ENCODE data around the gene SMIM33.

SMIM33 gene

DNA sequence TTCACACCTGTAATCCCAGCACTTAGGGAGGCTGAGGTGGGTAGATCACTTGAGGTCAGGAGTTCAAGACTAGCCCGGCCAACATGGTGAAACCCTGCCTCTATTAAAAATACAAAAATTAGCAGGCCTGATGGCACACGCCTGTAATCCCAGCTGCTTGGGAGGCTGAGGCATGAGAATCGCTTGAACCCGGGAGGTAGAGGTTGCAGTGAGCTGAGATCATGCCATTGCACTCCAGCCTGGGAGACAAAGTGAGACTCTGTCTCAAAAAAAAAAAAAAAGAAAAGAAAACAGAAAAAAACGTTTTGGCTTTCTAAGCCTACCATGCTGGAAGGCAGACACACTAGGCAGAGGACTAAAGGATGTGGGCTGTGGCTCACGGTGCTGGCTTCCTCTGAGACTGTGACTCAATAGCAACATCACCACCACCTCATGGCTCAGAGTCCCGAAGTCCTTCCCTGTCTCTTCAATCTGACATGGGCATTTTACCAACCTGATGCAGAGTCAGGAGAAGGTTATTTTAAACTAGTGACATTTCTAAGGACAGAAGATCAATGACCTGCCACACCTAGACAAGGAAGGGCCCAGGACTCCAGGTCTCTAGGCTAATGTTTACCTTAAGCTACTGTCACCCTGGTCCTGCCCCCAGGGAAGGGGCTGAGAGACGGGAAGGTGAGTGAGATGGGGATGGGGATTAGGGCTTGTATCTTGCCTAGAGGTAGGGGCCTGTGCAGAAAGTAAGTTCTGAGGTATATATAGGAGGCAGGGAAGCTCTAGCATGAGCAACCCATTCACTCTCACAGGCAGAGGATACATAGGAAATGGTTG is 12.0 kb upstream of the SMIM33 start:
- H3K9me3 ChIP-seq: no peaks in the 10 kb centered on the region
- no peaks in the 10 kb centered on the region for H3K36me3 ChIP-seq
- TF ChIP-seq, protein P1, sequence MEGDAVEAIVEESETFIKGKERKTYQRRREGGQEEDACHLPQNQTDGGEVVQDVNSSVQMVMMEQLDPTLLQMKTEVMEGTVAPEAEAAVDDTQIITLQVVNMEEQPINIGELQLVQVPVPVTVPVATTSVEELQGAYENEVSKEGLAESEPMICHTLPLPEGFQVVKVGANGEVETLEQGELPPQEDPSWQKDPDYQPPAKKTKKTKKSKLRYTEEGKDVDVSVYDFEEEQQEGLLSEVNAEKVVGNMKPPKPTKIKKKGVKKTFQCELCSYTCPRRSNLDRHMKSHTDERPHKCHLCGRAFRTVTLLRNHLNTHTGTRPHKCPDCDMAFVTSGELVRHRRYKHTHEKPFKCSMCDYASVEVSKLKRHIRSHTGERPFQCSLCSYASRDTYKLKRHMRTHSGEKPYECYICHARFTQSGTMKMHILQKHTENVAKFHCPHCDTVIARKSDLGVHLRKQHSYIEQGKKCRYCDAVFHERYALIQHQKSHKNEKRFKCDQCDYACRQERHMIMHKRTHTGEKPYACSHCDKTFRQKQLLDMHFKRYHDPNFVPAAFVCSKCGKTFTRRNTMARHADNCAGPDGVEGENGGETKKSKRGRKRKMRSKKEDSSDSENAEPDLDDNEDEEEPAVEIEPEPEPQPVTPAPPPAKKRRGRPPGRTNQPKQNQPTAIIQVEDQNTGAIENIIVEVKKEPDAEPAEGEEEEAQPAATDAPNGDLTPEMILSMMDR (IDR thresholded peaks at IDR 0.05): no peak
- H3K4me1 ChIP-seq (ENCODE audit: control insufficient read depth in 1 of 2, insufficient read depth in 1 of 2, low read depth in 1 of 2, low read length in 1 of 2): no peaks in the 10 kb centered on the region
- no peak overlapping the region for H3K27ac ChIP-seq
- no peak overlapping the region for H3K4me3 ChIP-seq (ENCODE audit: low read depth in 1 of 2, low read length in 1 of 2)
- no peaks in the 10 kb centered on the region for H3K27me3 ChIP-seq

DNA sequence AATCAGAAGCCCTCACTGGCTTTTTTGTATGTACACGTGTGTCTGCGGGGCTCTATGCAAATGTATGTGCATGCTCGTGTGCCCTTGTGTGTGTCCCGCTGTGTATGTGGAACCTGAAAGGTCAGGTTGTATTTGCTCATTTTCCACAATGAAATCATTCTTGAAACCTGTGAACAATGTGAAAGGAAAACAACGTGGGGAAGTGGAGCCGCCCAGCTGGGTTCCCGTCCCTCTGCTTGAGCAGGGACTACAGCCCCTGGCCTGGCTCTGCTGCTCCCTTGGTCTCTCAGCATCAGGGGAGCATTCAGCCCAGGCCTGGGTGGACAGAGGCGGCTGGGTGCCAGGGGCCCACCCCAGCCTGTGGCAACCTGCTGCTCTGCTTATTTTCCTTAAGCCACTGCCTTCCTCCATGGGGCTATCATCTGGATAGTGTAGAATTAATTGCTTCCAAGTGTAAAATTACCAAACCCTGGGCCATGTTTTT is 11.3 kb upstream of the SMIM33 start:
- TF ChIP-seq, protein P1 (IDR thresholded peaks at IDR 0.05): no peak
- Histone ChIP-seq H3K27ac (no peak overlapping the region), H3K36me3 (no peaks in the 10 kb centered on the region), H3K4me3 (ENCODE audit: low read depth in 1 of 2, low read length in 1 of 2) (no peak overlapping the region), H3K4me1 (ENCODE audit: control insufficient read depth in 1 of 2, insufficient read depth in 1 of 2, low read depth in 1 of 2, low read length in 1 of 2) (no peaks in the 10 kb centered on the region), H3K27me3 (no peaks in the 10 kb centered on the region), H3K9me3 (no peaks in the 10 kb centered on the region)

DNA sequence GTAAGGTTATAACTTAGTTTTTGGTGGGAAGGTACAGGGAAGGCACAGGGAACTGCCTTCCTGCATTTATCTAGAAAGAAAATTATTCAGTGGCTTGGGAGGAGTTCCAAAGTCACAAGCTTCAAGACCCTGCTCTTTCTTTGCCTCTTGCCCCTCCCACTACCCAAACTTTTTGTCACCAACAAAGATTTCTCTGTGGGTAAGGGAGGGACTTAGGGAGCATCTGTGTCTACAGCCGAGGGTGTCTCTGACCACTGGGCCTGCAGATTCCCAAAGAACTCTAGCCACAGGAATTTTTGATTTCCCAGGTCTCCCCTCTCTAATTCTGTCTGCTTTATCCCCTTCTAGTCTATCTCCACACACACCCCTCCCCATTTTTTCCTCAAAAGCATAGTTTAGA is 10.3 kb upstream of the SMIM33 start:
- Histone ChIP-seq H3K9me3 (no peaks in the 10 kb centered on the region), H3K27ac (no peak overlapping the region), H3K27me3 (no peaks in the 10 kb centered on the region), H3K4me3 (ENCODE audit: low read depth in 1 of 2, low read length in 1 of 2) (no peak overlapping the region), H3K4me1 (ENCODE audit: control insufficient read depth in 1 of 2, insufficient read depth in 1 of 2, low read depth in 1 of 2, low read length in 1 of 2) (no peaks in the 10 kb centered on the region), H3K36me3 (no peaks in the 10 kb centered on the region)
- TF ChIP-seq, protein P1 (IDR thresholded peaks at IDR 0.05): no peak

DNA sequence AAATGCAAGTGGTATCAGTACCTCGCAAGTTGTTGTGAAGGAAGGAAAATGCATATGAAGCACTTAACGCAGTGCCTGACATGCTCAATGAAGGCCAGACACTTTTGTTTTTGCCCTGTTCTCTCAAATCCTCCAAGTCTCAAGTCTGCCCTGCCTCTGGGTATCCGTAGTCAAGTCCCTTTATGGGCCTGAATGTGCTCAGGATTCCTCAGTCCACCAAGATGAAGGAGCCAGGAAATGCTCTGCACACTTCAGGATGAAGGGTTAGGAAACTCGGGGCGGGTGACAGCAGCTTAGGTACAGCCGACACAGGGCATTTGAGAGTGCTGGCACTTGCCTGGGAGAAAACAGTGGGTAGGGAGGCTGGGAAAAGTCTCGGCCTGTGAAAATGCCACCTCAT is 9.6 kb upstream of the SMIM33 start:
- Histone ChIP-seq H3K4me3 (ENCODE audit: low read depth in 1 of 2, low read length in 1 of 2) (no peak overlapping the region), H3K27ac (no peak overlapping the region), H3K27me3 (no peaks in the 10 kb centered on the region), H3K4me1 (ENCODE audit: control insufficient read depth in 1 of 2, insufficient read depth in 1 of 2, low read depth in 1 of 2, low read length in 1 of 2) (no peaks in the 10 kb centered on the region), H3K9me3 (no peaks in the 10 kb centered on the region), H3K36me3 (no peaks in the 10 kb centered on the region)
- TF ChIP-seq, protein P1 (IDR thresholded peaks at IDR 0.05): no peak

DNA sequence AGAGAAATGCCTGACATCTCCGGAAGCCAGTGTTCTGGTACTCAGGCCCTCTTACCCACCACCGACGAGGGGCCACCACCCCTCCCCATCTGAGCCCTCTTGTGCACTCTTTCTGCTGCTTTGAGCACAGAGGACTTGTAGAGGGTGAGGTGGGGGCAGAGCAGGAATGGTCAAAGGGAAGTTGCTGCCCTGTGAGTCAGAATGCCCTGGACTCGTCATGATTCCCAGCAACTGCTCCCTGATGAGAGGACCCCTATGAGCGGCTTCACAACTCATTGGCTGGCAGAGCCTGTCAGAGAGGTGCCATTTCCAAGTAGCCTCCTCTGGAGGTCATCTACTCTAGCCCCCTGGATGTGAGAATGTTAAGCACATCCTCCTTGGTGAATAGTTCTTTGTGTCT is 9.1 kb upstream of the SMIM33 start:
- H3K4me3 ChIP-seq (ENCODE audit: low read depth in 1 of 2, low read length in 1 of 2): no peak overlapping the region
- H3K36me3 ChIP-seq: no peaks in the 10 kb centered on the region
- TF ChIP-seq, protein P1 (IDR thresholded peaks at IDR 0.05): no peak
- H3K27me3 ChIP-seq: no peaks in the 10 kb centered on the region
- no peak overlapping the region for H3K27ac ChIP-seq
- H3K4me1 ChIP-seq (ENCODE audit: control insufficient read depth in 1 of 2, insufficient read depth in 1 of 2, low read depth in 1 of 2, low read length in 1 of 2): no peaks in the 10 kb centered on the region
- H3K9me3 ChIP-seq: no peaks in the 10 kb centered on the region

Measured in neutrophil (primary cell).